Activated naive CD8-positive, alpha-beta T cell treated with anti-CD3 and anti-CD28 coated beads for 36 hours (primary cell): ENCODE results near the gene SYS1. TPM values are rescaled to one million over a fixed set of nuclear protein-coding genes. Genes with fewer than 3 reads are reported as not detected.

Source experiments
- DNase-seq: peaks from one replicate; pipeline ENCODE4 v3.0.0; 2021
- H3K27ac Mint-ChIP-seq: one replicate; pipeline ENCODE4 v1.8.0; 2022; ENCODE audit warnings: mild to moderate bottlenecking, moderate library complexity, mixed read lengths
- H3K27me3 Mint-ChIP-seq: one replicate; pipeline ENCODE4 v1.8.0; 2022; ENCODE audit warnings: mild to moderate bottlenecking, mixed read lengths
- H3K36me3 Mint-ChIP-seq: one replicate; pipeline ENCODE4 v1.8.0; 2021; ENCODE audit warnings: mild to moderate bottlenecking, mixed read lengths
- H3K4me1 Mint-ChIP-seq: one replicate; pipeline ENCODE4 v1.8.0; 2021; ENCODE audit warnings: mixed read lengths
- H3K4me3 Mint-ChIP-seq: one replicate; pipeline ENCODE4 v1.8.0; 2022; ENCODE audit warnings: mild to moderate bottlenecking, moderate library complexity, mixed read lengths
- H3K9me3 Mint-ChIP-seq: one replicate; pipeline ENCODE4 v1.8.0; 2022; ENCODE audit warnings: mixed read lengths
- total RNA-seq, 2 experiments: library from RNA; stranded (reverse); gene quantifications; one replicate each; pipeline ENCODE4 v1.2.3, GENCODE V29; 2021

SYS1 gene
- total RNA-seq, 2 experiments from 2014 or later, result 21.5 to 26.6 TPM

- H3K4me1 Mint-ChIP-seq, result no peaks in the 10 kb centered on the region
- DNase-seq, result no peak
- H3K27me3 Mint-ChIP-seq, result no peaks in the 10 kb centered on the region
- H3K4me3 Mint-ChIP-seq, result no peak overlapping the region
- no peaks in the 10 kb centered on the region for H3K9me3 Mint-ChIP-seq
- H3K36me3 Mint-ChIP-seq, result peaks cover 7% of the 10 kb centered on the region
- H3K27ac Mint-ChIP-seq, result no peak overlapping the region
These were observed 26.2 kb upstream of the SYS1 start for GRCh38 chr20:45336530-45337366.

- no peak overlapping the region for H3K4me3 Mint-ChIP-seq
- no peak for DNase-seq
- no peak overlapping the region for H3K27ac Mint-ChIP-seq
- H3K27me3 Mint-ChIP-seq, result no peaks in the 10 kb centered on the region
- peaks cover 7% of the 10 kb centered on the region for H3K36me3 Mint-ChIP-seq
- peaks cover under 1% of the 10 kb centered on the region for H3K4me1 Mint-ChIP-seq
- no peaks in the 10 kb centered on the region for H3K9me3 Mint-ChIP-seq
These were observed 25.4 kb upstream of the SYS1 start for GRCh38 chr20:45337367-45338120.

- Mint-ChIP-seq H3K27ac (no peak overlapping the region), H3K4me3 (no peak overlapping the region), H3K36me3 (peaks cover 7% of the 10 kb centered on the region), H3K4me1 (peaks cover 6% of the 10 kb centered on the region), H3K27me3 (peaks cover 6% of the 10 kb centered on the region), H3K9me3 (no peaks in the 10 kb centered on the region)
- no peak for DNase-seq
These were observed 24.6 kb upstream of the SYS1 start for GRCh38 chr20:45338121-45339030.

GRCh38 chr20:45339084-45339483 is 23.9 kb upstream of the SYS1 start:
- no peaks in the 10 kb centered on the region for H3K9me3 Mint-ChIP-seq
- no peak for DNase-seq
- H3K27me3 Mint-ChIP-seq, result peaks cover 6% of the 10 kb centered on the region
- peaks cover 7% of the 10 kb centered on the region for H3K4me1 Mint-ChIP-seq
- H3K27ac Mint-ChIP-seq, result no peak overlapping the region
- peaks cover 6% of the 10 kb centered on the region for H3K36me3 Mint-ChIP-seq
- no peak overlapping the region for H3K4me3 Mint-ChIP-seq

GRCh38 chr20:45339799-45340198 is 23.2 kb upstream of the SYS1 start:
- Mint-ChIP-seq H3K4me1 (peaks cover 10% of the 10 kb centered on the region), H3K4me3 (no peak overlapping the region), H3K27ac (no peak overlapping the region), H3K36me3 (peaks cover 7% of the 10 kb centered on the region), H3K9me3 (no peaks in the 10 kb centered on the region), H3K27me3 (peaks cover 13% of the 10 kb centered on the region)
- DNase-seq, result no peak

- peaks cover 18% of the 10 kb centered on the region for H3K27me3 Mint-ChIP-seq
- H3K36me3 Mint-ChIP-seq, result peaks cover 9% of the 10 kb centered on the region
- DNase-seq, result no peak
- H3K27ac Mint-ChIP-seq, result no peak overlapping the region
- H3K4me1 Mint-ChIP-seq, result peaks cover 13% of the 10 kb centered on the region
- H3K4me3 Mint-ChIP-seq, result no peak overlapping the region
- H3K9me3 Mint-ChIP-seq, result no peaks in the 10 kb centered on the region
These were observed 22.6 kb upstream of the SYS1 start for GRCh38 chr20:45340236-45340847.

- Mint-ChIP-seq H3K27me3 (peaks cover 21% of the 10 kb centered on the region), H3K9me3 (no peaks in the 10 kb centered on the region), H3K4me3 (no peak overlapping the region), H3K27ac (no peak overlapping the region), H3K36me3 (peaks cover 7% of the 10 kb centered on the region), H3K4me1 (peaks cover 13% of the 10 kb centered on the region)
- DNase-seq, result no peak
These were observed 22.0 kb upstream of the SYS1 start for GRCh38 chr20:45340951-45341350.

- Mint-ChIP-seq H3K4me1 (peaks cover 19% of the 10 kb centered on the region), H3K27ac (no peak overlapping the region), H3K27me3 (peaks cover 24% of the 10 kb centered on the region), H3K4me3 (no peak overlapping the region), H3K36me3 (peaks cover 6% of the 10 kb centered on the region), H3K9me3 (no peaks in the 10 kb centered on the region)
- no peak for DNase-seq
These were observed 21.4 kb upstream of the SYS1 start for GRCh38 chr20:45341579-45341938.

GRCh38 chr20:45341939-45342854 is 20.8 kb upstream of the SYS1 start:
- Mint-ChIP-seq H3K27me3 (peaks cover 29% of the 10 kb centered on the region), H3K36me3 (peaks cover 6% of the 10 kb centered on the region), H3K27ac (no peak overlapping the region), H3K4me1 (peaks cover 25% of the 10 kb centered on the region), H3K9me3 (no peaks in the 10 kb centered on the region), H3K4me3 (no peak overlapping the region)
- DNase-seq, result no peak

GRCh38 chr20:45342855-45343531 is 20.0 kb upstream of the SYS1 start:
- Mint-ChIP-seq H3K4me1 (peaks cover 30% of the 10 kb centered on the region), H3K27me3 (peaks cover 35% of the 10 kb centered on the region)

GRCh38 chr20:45343532-45344167 is 19.3 kb upstream of the SYS1 start:
- Mint-ChIP-seq H3K4me1 (peaks cover 32% of the 10 kb centered on the region), H3K27ac (no peak overlapping the region), H3K36me3 (peaks cover 10% of the 10 kb centered on the region), H3K9me3 (no peaks in the 10 kb centered on the region), H3K27me3 (peaks cover 35% of the 10 kb centered on the region), H3K4me3 (no peak overlapping the region)
- no peak for DNase-seq

More at GRCh38 chr20:45342855-45343531, 20.0 kb upstream of the SYS1 start:
- Mint-ChIP-seq H3K27ac (no peak overlapping the region), H3K36me3 (peaks cover 10% of the 10 kb centered on the region), H3K9me3 (no peaks in the 10 kb centered on the region), H3K4me3 (no peak overlapping the region)
- no peak for DNase-seq

- Mint-ChIP-seq H3K27ac (no peak overlapping the region), H3K4me3 (no peak overlapping the region), H3K9me3 (no peaks in the 10 kb centered on the region), H3K27me3 (peaks cover 35% of the 10 kb centered on the region), H3K4me1 (peaks cover 33% of the 10 kb centered on the region), H3K36me3 (peaks cover 10% of the 10 kb centered on the region)
- no peak for DNase-seq
These were observed 18.6 kb upstream of the SYS1 start for GRCh38 chr20:45344168-45344860.
